ENCODE results near the gene OR9G4.
A peak's percentile ranks its signal among the peaks of the same experiment; 100 is the strongest.

The OR9G4 gene

GRCh38 chr11:56748597-56748996 is at the start of gene OR9G4:
Gene OR9G4, minus strand, starts transcription at chr11:56748697. Its CDS starts 4,931 bp downstream, at chr11:56743766.
- TF ChIP-seq CTCF (IDR thresholded peaks at IDR 0.05; ENCODE audit: low read depth, low read length, missing control alignments) = no peak
- H3K4me3 ChIP-seq (ENCODE audit: low read depth, low read length) = no peak within 1 kb of the TSS
- no peak for DNase-seq (ENCODE audit: low read depth)
- in situ Hi-C loops (cut with HindIII; ENCODE audit: low sequenced_read_pairs) = no loop called here

- peak; percentile 40 for DNase-seq (ENCODE audit: low read depth)
- no peak overlapping the region for H3K4me3 ChIP-seq (ENCODE audit: low read depth, low read length)
- in situ Hi-C loops (cut with HindIII; ENCODE audit: low sequenced_read_pairs) = no loop called here
- TF ChIP-seq CTCF (IDR thresholded peaks at IDR 0.05; ENCODE audit: low read depth, low read length, missing control alignments) = peak; percentile 35
Measured at GRCh38 chr11:56783448-56784041, 35.0 kb upstream of the OR9G4 start.

GRCh38 chr11:56782167-56782847 is 33.8 kb upstream of the OR9G4 start:
- DNase-seq (ENCODE audit: low read depth) = no peak
- no peak overlapping the region for H3K4me3 ChIP-seq (ENCODE audit: low read depth, low read length)
- no peak for TF ChIP-seq CTCF (IDR thresholded peaks at IDR 0.05; ENCODE audit: low read depth, low read length, missing control alignments)
- in situ Hi-C loops (cut with HindIII; ENCODE audit: low sequenced_read_pairs) = no loop called here

- DNase-seq (ENCODE audit: low read depth) = no peak
- TF ChIP-seq CTCF (IDR thresholded peaks at IDR 0.05; ENCODE audit: low read depth, low read length, missing control alignments) = no peak
- in situ Hi-C loops (cut with HindIII; ENCODE audit: low sequenced_read_pairs) = no loop called here
- no peak overlapping the region for H3K4me3 ChIP-seq (ENCODE audit: low read depth, low read length)
Measured at GRCh38 chr11:56776809-56777208, 28.3 kb upstream of the OR9G4 start.

GRCh38 chr11:56764976-56765375 is 16.5 kb upstream of the OR9G4 start:
- no peak for TF ChIP-seq CTCF (IDR thresholded peaks at IDR 0.05; ENCODE audit: low read depth, low read length, missing control alignments)
- in situ Hi-C loops (cut with HindIII; ENCODE audit: low sequenced_read_pairs) = loop anchor here (5.0 kb wide), 1 partner anchor 42 kb away; no protein-coding TSS in a partner anchor
- no peak overlapping the region for H3K4me3 ChIP-seq (ENCODE audit: low read depth, low read length)
- DNase-seq (ENCODE audit: low read depth) = no peak

- no peak for DNase-seq (ENCODE audit: low read depth)
- in situ Hi-C loops (cut with HindIII; ENCODE audit: low sequenced_read_pairs) = no loop called here
Measured at GRCh38 chr11:56751480-56751879, 3.0 kb upstream of the OR9G4 start.

More at GRCh38 chr11:56751480-56751879, 3.0 kb upstream of the OR9G4 start:
- H3K4me3 ChIP-seq (ENCODE audit: low read depth, low read length) = no peak overlapping the region
- no peak for TF ChIP-seq CTCF (IDR thresholded peaks at IDR 0.05; ENCODE audit: low read depth, low read length, missing control alignments)

Data from astrocyte of the cerebellum (primary cell).